HepG2 (cell line): ENCODE measurements around the gene TMEM217. TPM values are rescaled to one million over a fixed set of nuclear protein-coding genes. Genes with fewer than 3 reads are reported as not detected.

Source experiments
- ARID3A ChIP-seq: IDR thresholded peaks from 2 replicates; pipeline ENCODE4 v1.6.1; 2012; ENCODE audit warnings: low read depth, low read length, improper control_type of control experiment
- CREM ChIP-seq, 2 experiments: sonication (generic) in 1 of 2; formaldehyde crosslinking in 1 of 2; IDR thresholded peaks; 2 replicates each; pipeline versions ENCODE4 v1.4.0 to v1.6.1; 2016 to 2020; ENCODE audit warnings: antibody characterized with exemption in 1 of 2, mild to moderate bottlenecking in 1 of 2, missing genetic modification reagents in 1 of 2
- GATA4 ChIP-seq: sonication (generic); IDR thresholded peaks from 2 replicates; pipeline ENCODE4 v1.6.1; 2016; ENCODE audit warnings: antibody characterized with exemption, low read depth, borderline replicate concordance
- MAF1 ChIP-seq: sonication (generic); formaldehyde crosslinking; IDR thresholded peaks from 2 replicates; pipeline ENCODE4 v1.5.0; 2020; ENCODE audit warnings: missing genetic modification reagents, borderline replicate concordance
- MIER3 ChIP-seq: IDR thresholded peaks from 2 replicates; pipeline ENCODE4 v1.6.1; 2016; ENCODE audit warnings: missing compliant biosample characterization, borderline replicate concordance
- NFKB2 ChIP-seq: sonication (generic); formaldehyde crosslinking; IDR thresholded peaks from 2 replicates; pipeline ENCODE4 v1.4.0; 2020; ENCODE audit warnings: missing genetic modification reagents, borderline replicate concordance
- NKX3-1 ChIP-seq: sonication (generic); formaldehyde crosslinking; IDR thresholded peaks from 2 replicates; pipeline ENCODE4 v1.5.0; 2020; ENCODE audit warnings: missing genetic modification reagents
- ONECUT2 ChIP-seq: sonication (generic); formaldehyde crosslinking; IDR thresholded peaks from 2 replicates; pipeline ENCODE4 v1.4.0; 2020; ENCODE audit warnings: missing genetic modification reagents
- PHF5A ChIP-seq: IDR thresholded peaks from one replicate; pipeline ENCODE4 v1.6.1; 2018; ENCODE audit warnings: low read depth, missing genetic modification reagents; ENCODE audit not compliant: unreplicated experiment
- SP140L ChIP-seq: sonication (generic); formaldehyde crosslinking; IDR thresholded peaks from 2 replicates; pipeline ENCODE4 v1.4.0; 2020; ENCODE audit warnings: missing genetic modification reagents, borderline replicate concordance
- SRF ChIP-seq: IDR thresholded peaks from 2 replicates; pipeline ENCODE4 v1.6.1; 2011; ENCODE audit warnings: mild to moderate bottlenecking, low read depth, low read length, moderate library complexity
- THRA ChIP-seq: sonication (generic); formaldehyde crosslinking; IDR thresholded peaks from 2 replicates; pipeline ENCODE4 v1.4.0; 2020; ENCODE audit warnings: missing genetic modification reagents, borderline replicate concordance
- TRIM22 ChIP-seq: fragments of 450-650 bp; IDR thresholded peaks from 2 replicates; pipeline ENCODE4 v1.6.1; 2017
- ZBTB14 ChIP-seq: sonication (generic); formaldehyde crosslinking; IDR thresholded peaks from 2 replicates; pipeline ENCODE4 v1.4.0; 2020; ENCODE audit warnings: missing genetic modification reagents
- ZMYM2 ChIP-seq: sonication (generic); formaldehyde crosslinking; IDR thresholded peaks from 2 replicates; pipeline ENCODE4 v1.8.0; 2022; ENCODE audit warnings: mild to moderate bottlenecking, missing genetic modification reagents
- ZNF251 ChIP-seq: sonication (generic); formaldehyde crosslinking; IDR thresholded peaks from 2 replicates; pipeline ENCODE4 v1.9.0; 2021; ENCODE audit warnings: mild to moderate bottlenecking, missing genetic modification reagents
- ZNF3 ChIP-seq: IDR thresholded peaks from 2 replicates; pipeline ENCODE4 v1.7.0; 2017; ENCODE audit warnings: inconsistent platforms
- ZNF572 ChIP-seq: sonication (generic); formaldehyde crosslinking; IDR thresholded peaks from 2 replicates; pipeline ENCODE4 v1.5.1; 2020; ENCODE audit warnings: mild to moderate bottlenecking, missing genetic modification reagents
- ZNF891 ChIP-seq: sonication (generic); formaldehyde crosslinking; IDR thresholded peaks from 2 replicates; pipeline ENCODE4 v1.5.0; 2020; ENCODE audit warnings: mild to moderate bottlenecking, missing genetic modification reagents
- polyA plus RNA-seq, 8 experiments: library from polyadenylated mRNA; depleted of rRNA in 3 of 8; stranded (reverse) in 7 of 8; unstranded in 1 of 8; fragments of >200 nt; fragmentation: Illumina TruSeq in 4 of 8; extraction: Trizol in 4 of 8; gene quantifications; 2 replicates each; pipeline versions ENCODE4 v1.2.1 to v1.2.3, GENCODE V29; 2011 to 2016; ENCODE audit warnings: low read depth in 4 of 8, missing spikeins in 1 of 8, mixed read lengths in 1 of 8; ENCODE audit not compliant: insufficient read depth in 1 of 8
- total RNA-seq, 5 experiments: library from RNA; depleted of rRNA; stranded (reverse); fragments of >200 nt; fragmentation: Illumina TruSeq; extraction: Trizol; gene quantifications; 2 replicates each; pipeline ENCODE4 v1.2.3, GENCODE V29; 2016; ENCODE audit warnings: low read depth in 1 of 5
- TF ChIP-seq, protein P1 (sequence below): IDR thresholded peaks from 2 replicates; pipeline ENCODE4 v1.6.1; 2018; ENCODE audit warnings: missing genetic modification reagents
- TF ChIP-seq, protein P2 (sequence below): sonication (generic); formaldehyde crosslinking; IDR thresholded peaks from 2 replicates; pipeline ENCODE4 v1.8.0; 2022; ENCODE audit warnings: mild to moderate bottlenecking, missing genetic modification reagents; ENCODE audit not compliant: insufficient replicate concordance

TMEM217 gene
- total and polyA plus RNA-seq, 2 of the 13 experiments (the other 11 are each of a cell fraction or from before 2014, with no cell fraction given) = 2.3 to 3.4 TPM

DNA sequence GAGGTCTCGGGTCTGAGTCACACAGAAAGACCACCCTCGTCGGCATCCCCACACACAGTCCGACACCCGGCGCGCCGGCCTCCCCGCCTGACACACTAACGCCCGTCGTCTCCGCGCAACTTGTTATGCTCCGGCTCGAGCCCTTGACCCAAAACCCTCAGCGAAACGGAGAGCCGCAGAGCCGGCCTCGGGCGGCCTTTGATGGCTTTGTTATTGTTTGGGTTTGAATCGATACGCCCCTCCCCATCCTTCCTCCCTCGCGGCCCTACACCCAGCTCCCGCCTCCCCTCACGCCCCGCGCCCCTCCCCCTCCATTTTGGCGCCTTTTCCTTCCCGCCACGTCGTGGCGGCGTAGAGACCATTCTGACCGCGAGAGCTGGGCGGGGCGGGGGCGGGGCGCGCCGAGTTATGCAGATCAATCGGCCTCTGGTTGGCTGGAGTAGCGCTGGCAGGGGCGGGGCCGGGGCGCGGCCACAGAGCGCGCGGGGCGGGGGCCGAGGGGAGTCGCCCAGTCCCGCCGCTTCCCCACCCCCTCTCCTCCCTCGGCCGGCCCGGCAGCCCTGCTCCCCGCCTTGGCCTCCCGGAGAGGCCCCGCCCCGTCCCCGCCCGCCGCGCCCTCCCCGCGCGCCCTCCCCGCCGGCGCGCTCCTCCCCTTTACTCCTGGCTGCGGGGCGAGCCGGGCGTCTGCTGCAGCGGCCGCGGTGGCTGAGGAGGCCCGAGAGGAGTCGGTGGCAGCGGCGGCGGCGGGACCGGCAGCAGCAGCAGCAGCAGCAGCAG, 88.3 kb downstream of the TMEM217 start, which contains the start of gene PIM1 (continued):
- TF ChIP-seq, protein P1, sequence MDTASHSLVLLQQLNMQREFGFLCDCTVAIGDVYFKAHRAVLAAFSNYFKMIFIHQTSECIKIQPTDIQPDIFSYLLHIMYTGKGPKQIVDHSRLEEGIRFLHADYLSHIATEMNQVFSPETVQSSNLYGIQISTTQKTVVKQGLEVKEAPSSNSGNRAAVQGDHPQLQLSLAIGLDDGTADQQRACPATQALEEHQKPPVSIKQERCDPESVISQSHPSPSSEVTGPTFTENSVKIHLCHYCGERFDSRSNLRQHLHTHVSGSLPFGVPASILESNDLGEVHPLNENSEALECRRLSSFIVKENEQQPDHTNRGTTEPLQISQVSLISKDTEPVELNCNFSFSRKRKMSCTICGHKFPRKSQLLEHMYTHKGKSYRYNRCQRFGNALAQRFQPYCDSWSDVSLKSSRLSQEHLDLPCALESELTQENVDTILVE (CRISPR knock-in tag) = peak; percentile 20
- TF ChIP-seq ONECUT2 (CRISPR knock-in tag) = peak; percentile 98
- TF ChIP-seq CREM (IDR thresholded peaks at IDR 0.05) = peak; percentile 92
- TF ChIP-seq CREM (CRISPR knock-in tag; IDR thresholded peaks at IDR 0.05) = no peak
- TF ChIP-seq MAF1 (CRISPR knock-in tag) = peak; percentile 40; the same call in 1 of the 2 replicates
- TF ChIP-seq ZNF3 (CRISPR knock-in tag) = 0 out of 2 replicates have a peak, but pooled peaks have one; percentile 54
- TF ChIP-seq NKX3-1 (CRISPR knock-in tag) = peak; percentile 77; the same call in 1 of the 2 replicates
- TF ChIP-seq PHF5A (CRISPR knock-in tag) = no peak
- no peak for TF ChIP-seq ZNF572
- TF ChIP-seq ARID3A = peak; percentile 50; the same call in 1 of the 2 replicates
- peak; percentile 70; the same call in 1 of the 2 replicates for TF ChIP-seq GATA4
- peak; percentile 55; the same call in 1 of the 2 replicates for TF ChIP-seq NFKB2 (CRISPR knock-in tag)
- TF ChIP-seq THRA (CRISPR knock-in tag) = peak; percentile 95
- TF ChIP-seq, protein P2, sequence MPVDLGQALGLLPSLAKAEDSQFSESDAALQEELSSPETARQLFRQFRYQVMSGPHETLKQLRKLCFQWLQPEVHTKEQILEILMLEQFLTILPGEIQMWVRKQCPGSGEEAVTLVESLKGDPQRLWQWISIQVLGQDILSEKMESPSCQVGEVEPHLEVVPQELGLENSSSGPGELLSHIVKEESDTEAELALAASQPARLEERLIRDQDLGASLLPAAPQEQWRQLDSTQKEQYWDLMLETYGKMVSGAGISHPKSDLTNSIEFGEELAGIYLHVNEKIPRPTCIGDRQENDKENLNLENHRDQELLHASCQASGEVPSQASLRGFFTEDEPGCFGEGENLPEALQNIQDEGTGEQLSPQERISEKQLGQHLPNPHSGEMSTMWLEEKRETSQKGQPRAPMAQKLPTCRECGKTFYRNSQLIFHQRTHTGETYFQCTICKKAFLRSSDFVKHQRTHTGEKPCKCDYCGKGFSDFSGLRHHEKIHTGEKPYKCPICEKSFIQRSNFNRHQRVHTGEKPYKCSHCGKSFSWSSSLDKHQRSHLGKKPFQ (CRISPR knock-in tag) = peak; percentile 71
- TF ChIP-seq ZBTB14 (CRISPR knock-in tag) = peak; percentile 30; the same call in 1 of the 2 replicates
- peak; percentile 91 for TF ChIP-seq ZNF891
- TF ChIP-seq SP140L (CRISPR knock-in tag) = no peak
- TF ChIP-seq SRF = no peak
- no peak for TF ChIP-seq TRIM22
- no peak for TF ChIP-seq ZNF251 (CRISPR knock-in tag)
- TF ChIP-seq ZMYM2 = peak; percentile 79
- peak; percentile 36; the same call in 1 of the 2 replicates for TF ChIP-seq MIER3
